CD4-positive, alpha-beta memory T cell (primary cell): ENCODE results near the gene SLC27A2. TPM values are rescaled to one million over a fixed set of nuclear protein-coding genes. Genes with fewer than 3 reads are reported as not detected.
"Not testable (repeated sequence)": the region's sequence is repeated elsewhere in the genome, so short reads cannot be mapped to it uniquely, and the experiment has no call there.

Experiments used
- CTCF ChIA-PET: fragments of 350-600 bp; sonication (Branson Sonifier 250); formaldehyde crosslinking; loops from one replicate; lab custom pipeline; 2021; ENCODE audit warnings: inconsistent platforms; ENCODE audit not compliant: partially characterized antibody; lab: Charles Lee
- POLR2A ChIA-PET: fragments of 350-600 bp; sonication (Branson Sonifier 250); formaldehyde crosslinking; loops from one replicate; lab custom pipeline; 2021; ENCODE audit not compliant: partially characterized antibody; lab: Charles Lee
- DNase-seq, 5 donors: peaks; one replicate each; pipeline versions ENCODE4 v3.0.0 to v3.0.0-alpha.2; 2020 to 2022; ENCODE audit warnings: mixed read lengths in 1 of 5
- H3K27ac ChIP-seq: one replicate; pipeline ENCODE4 v1.7.0; 2013; ENCODE audit warnings: low read depth, low read length
- H3K27me3 ChIP-seq: 2 replicates; pipeline ENCODE4 v1.7.0; 2013; ENCODE audit warnings: mild to moderate bottlenecking, low read length, moderate library complexity; ENCODE audit not compliant: insufficient read depth
- H3K36me3 ChIP-seq: 2 replicates; pipeline ENCODE4 v1.7.0; 2013; ENCODE audit warnings: mild to moderate bottlenecking, low read length, moderate library complexity; ENCODE audit not compliant: insufficient read depth
- H3K4me1 ChIP-seq: 2 replicates; pipeline ENCODE4 v1.7.0; 2013; ENCODE audit warnings: mild to moderate bottlenecking, low read length, moderate library complexity; ENCODE audit not compliant: insufficient read depth
- H3K4me3 ChIP-seq, 2 donors: one replicate each; pipeline ENCODE4 v1.7.0; 2013; ENCODE audit warnings: low read length in 2 of 2, mild to moderate bottlenecking in 1 of 2
- H3K9me3 ChIP-seq, 2 donors: one replicate each; pipeline ENCODE4 v1.7.0; 2013; ENCODE audit warnings: low read length in 2 of 2, control low read depth in 1 of 2; ENCODE audit not compliant: control insufficient read depth in 1 of 2
- H3K27ac Mint-ChIP-seq, 7 donors: one replicate each; pipeline ENCODE4 v1.8.0; 2020 to 2021; ENCODE audit warnings: mixed read lengths in 7 of 7, mild to moderate bottlenecking in 6 of 7, inconsistent platforms in 3 of 7, moderate library complexity in 3 of 7
- H3K27me3 Mint-ChIP-seq, 2 donors: one replicate each; pipeline ENCODE4 v1.8.0; 2020 to 2021; ENCODE audit warnings: mixed read lengths in 2 of 2
- H3K36me3 Mint-ChIP-seq, 2 donors: one replicate each; pipeline ENCODE4 v1.8.0; 2020 to 2021; ENCODE audit warnings: mixed read lengths in 2 of 2, inconsistent platforms in 1 of 2, mild to moderate bottlenecking in 1 of 2
- H3K4me1 Mint-ChIP-seq, 4 donors: one replicate each; pipeline ENCODE4 v1.8.0; 2020 to 2021; ENCODE audit warnings: mixed read lengths in 4 of 4, mild to moderate bottlenecking in 1 of 4
- H3K4me3 Mint-ChIP-seq, 8 donors: one replicate each; pipeline ENCODE4 v1.8.0; 2020 to 2021; ENCODE audit warnings: mixed read lengths in 8 of 8, mild to moderate bottlenecking in 7 of 8, moderate library complexity in 6 of 8, inconsistent platforms in 3 of 8
- H3K9me3 Mint-ChIP-seq, 8 donors: one replicate each; pipeline ENCODE4 v1.8.0; 2020 to 2021; ENCODE audit warnings: mixed read lengths in 8 of 8, mild to moderate bottlenecking in 5 of 8, inconsistent platforms in 3 of 8, moderate library complexity in 1 of 8
- intact Hi-C: fragments of 100-400 bp; cut with micrococcal nuclease; formaldehyde crosslinking; loops from one replicate; pipeline ENCODE4 v1.15.1; 2023
- polyA plus RNA-seq, 2 donors: library from polyadenylated mRNA; unstranded; fragments of 300-500 nt; fragmentation: Illumina TruSeq; gene quantifications; one replicate each; pipeline ENCODE4 v1.2.3, GENCODE V29; 2021
- total RNA-seq, 2 experiments: library from RNA; stranded (reverse); gene quantifications; one replicate each; pipeline ENCODE4 v1.2.3, GENCODE V29; 2021

Gene SLC27A2
- total and polyA plus RNA-seq, 4 experiments from 2014 or later: 0.61 to 0.93 (median 0.75) TPM; not detected in 1

DNA sequence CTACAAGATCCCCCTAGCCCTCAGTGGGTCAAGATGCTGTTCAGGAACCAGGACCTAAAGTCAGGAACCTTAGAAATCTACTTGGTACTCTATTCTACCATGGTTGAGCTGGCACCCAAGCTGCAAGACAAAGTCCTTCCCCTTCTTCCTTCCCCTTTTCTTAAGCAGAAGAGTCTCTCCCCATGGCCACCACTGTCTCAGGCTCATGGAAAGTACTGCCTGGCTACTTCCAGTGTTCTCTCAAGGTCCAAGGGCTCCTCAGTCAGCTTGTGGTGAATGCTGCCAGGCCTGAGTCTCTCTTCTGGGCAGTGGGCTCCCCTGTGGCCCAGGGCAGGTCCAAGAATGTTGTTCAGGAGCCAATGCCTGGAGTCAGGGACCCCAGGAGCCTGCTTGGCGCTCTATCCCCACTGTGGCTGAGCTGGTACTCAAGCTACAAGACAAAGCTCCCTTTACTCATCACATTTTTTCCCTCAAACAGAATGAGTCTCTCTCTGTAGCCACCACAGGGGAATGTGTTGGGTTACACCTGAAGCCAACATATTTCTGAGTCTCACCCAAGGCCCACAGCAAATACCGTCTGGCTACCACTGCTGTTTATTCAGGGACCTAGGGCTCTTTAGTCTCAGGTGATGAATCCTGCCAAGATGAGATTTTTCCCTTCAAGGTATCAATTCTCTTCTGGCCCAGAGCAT lies 18.1 kb upstream of the SLC27A2 start:
- intact Hi-C loops: no loop called here
- no peak overlapping the region for H3K27ac Mint-ChIP-seq
- CTCF ChIA-PET: no interaction called here
- no peak overlapping the region for H3K4me3 Mint-ChIP-seq
- Histone ChIP-seq H3K4me3 (no peak overlapping the region), H3K27ac (no peak overlapping the region), H3K27me3 (no peaks in the 10 kb centered on the region), H3K4me1 (no peaks in the 10 kb centered on the region), H3K36me3 (no peaks in the 10 kb centered on the region), H3K9me3 (no peaks in the 10 kb centered on the region)
- peaks cover 10 to 19% of the 10 kb centered on the region in 2 donors for H3K27me3 Mint-ChIP-seq
- no peaks in the 10 kb centered on the region for H3K4me1 Mint-ChIP-seq
- POLR2A ChIA-PET: no interaction called here
- no peaks in the 10 kb centered on the region for H3K36me3 Mint-ChIP-seq
- peaks cover 0 to 10% (median 5%) of the 10 kb centered on the region in 8 donors for H3K9me3 Mint-ChIP-seq
- DNase-seq: no peak

- ChIA-PET POLR2A (no interaction called here), CTCF (no interaction called here)
- H3K27ac ChIP-seq: no peak overlapping the region
- H3K9me3 ChIP-seq: no peaks in the 10 kb centered on the region
- DNase-seq: no peak
- Mint-ChIP-seq H3K4me1 (no peaks in the 10 kb centered on the region), H3K9me3 (peaks cover 0 to 5% (median 0%) of the 10 kb centered on the region in 8 donors), H3K27me3 (peaks cover 10 to 19% of the 10 kb centered on the region in 2 donors), H3K36me3 (no peaks in the 10 kb centered on the region), H3K4me3 (no peak overlapping the region), H3K27ac (no peak overlapping the region)
- intact Hi-C loops: no loop called here
- no peaks in the 10 kb centered on the region for H3K4me1 ChIP-seq
- no peaks in the 10 kb centered on the region for H3K36me3 ChIP-seq
- no peak overlapping the region for H3K4me3 ChIP-seq
- H3K27me3 ChIP-seq: no peaks in the 10 kb centered on the region
These were observed 17.5 kb upstream of the SLC27A2 start for GRCh38 chr15:50164458-50164857.

GRCh38 chr15:50166216-50166615 lies 15.8 kb upstream of the SLC27A2 start:
- Mint-ChIP-seq H3K4me3 (no peak overlapping the region), H3K27ac (no peak overlapping the region), H3K27me3 (peaks cover 12 to 18% of the 10 kb centered on the region in 2 donors), H3K9me3 (no peaks in the 10 kb centered on the region), H3K4me1 (no peaks in the 10 kb centered on the region), H3K36me3 (no peaks in the 10 kb centered on the region)
- DNase-seq: no peak
- H3K27me3 ChIP-seq: no peaks in the 10 kb centered on the region
- no peak overlapping the region for H3K4me3 ChIP-seq
- no peaks in the 10 kb centered on the region for H3K9me3 ChIP-seq
- ChIA-PET CTCF (no interaction called here), POLR2A (no interaction called here)
- H3K27ac ChIP-seq: no peak overlapping the region
- H3K36me3 ChIP-seq: no peaks in the 10 kb centered on the region
- H3K4me1 ChIP-seq: no peaks in the 10 kb centered on the region
- intact Hi-C loops: no loop called here

DNA sequence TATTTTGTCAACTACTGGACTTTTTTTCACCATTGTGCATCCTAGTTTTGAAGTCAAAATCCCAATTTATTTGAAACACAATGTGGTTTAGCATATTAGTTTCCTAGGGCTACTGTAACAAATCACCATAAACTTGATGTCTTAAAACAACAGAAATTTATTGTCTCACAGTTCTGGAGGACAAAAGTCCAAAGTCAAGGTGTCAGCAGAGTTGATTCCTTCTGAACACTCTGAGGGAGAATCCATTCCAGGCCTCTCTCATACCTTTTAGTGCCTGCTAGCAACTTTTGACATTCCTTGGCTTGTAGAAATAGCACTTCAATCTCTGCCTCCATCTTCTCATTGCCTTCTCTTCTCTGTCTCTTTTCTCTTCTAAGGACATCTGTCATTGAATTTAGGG lies 14.9 kb upstream of the SLC27A2 start:
- no peaks in the 10 kb centered on the region for H3K27me3 ChIP-seq
- no peak for DNase-seq
- no peaks in the 10 kb centered on the region for H3K4me1 Mint-ChIP-seq
- no peak overlapping the region for H3K4me3 ChIP-seq
- ChIA-PET CTCF (no interaction called here), POLR2A (no interaction called here)
- no peaks in the 10 kb centered on the region for H3K4me1 ChIP-seq
- H3K36me3 ChIP-seq: no peaks in the 10 kb centered on the region
- peaks cover 0 to 8% (median 4%) of the 10 kb centered on the region in 8 donors for H3K9me3 Mint-ChIP-seq
- H3K27me3 Mint-ChIP-seq: peaks cover 12 to 14% of the 10 kb centered on the region in 2 donors
- H3K27ac Mint-ChIP-seq: no peak overlapping the region
- H3K27ac ChIP-seq: no peak overlapping the region
- no peak overlapping the region for H3K4me3 Mint-ChIP-seq
- H3K9me3 ChIP-seq: no peaks in the 10 kb centered on the region
- intact Hi-C loops: no loop called here
- no peaks in the 10 kb centered on the region for H3K36me3 Mint-ChIP-seq

GRCh38 chr15:50168379-50168778 lies 13.6 kb upstream of the SLC27A2 start:
- Histone ChIP-seq H3K4me1 (no peaks in the 10 kb centered on the region), H3K4me3 (no peak overlapping the region), H3K36me3 (no peaks in the 10 kb centered on the region), H3K27me3 (no peaks in the 10 kb centered on the region), H3K9me3 (no peaks in the 10 kb centered on the region), H3K27ac (no peak overlapping the region)
- Mint-ChIP-seq H3K27me3 (peaks cover 12 to 14% of the 10 kb centered on the region in 2 donors), H3K4me1 (no peaks in the 10 kb centered on the region), H3K27ac (no peak overlapping the region), H3K9me3 (peaks cover 0 to 8% (median 5%) of the 10 kb centered on the region in 8 donors), H3K36me3 (no peaks in the 10 kb centered on the region), H3K4me3 (no peak overlapping the region)
- DNase-seq: no peak
- ChIA-PET CTCF (no interaction called here), POLR2A (no interaction called here)
- intact Hi-C loops: no loop called here

GRCh38 chr15:50168783-50169411 lies 13.1 kb upstream of the SLC27A2 start:
- intact Hi-C loops: no loop called here
- Mint-ChIP-seq H3K4me1 (no peaks in the 10 kb centered on the region), H3K36me3 (no peaks in the 10 kb centered on the region), H3K27me3 (peaks cover 12 to 13% of the 10 kb centered on the region in 2 donors), H3K9me3 (peaks cover 0 to 8% (median 5%) of the 10 kb centered on the region in 8 donors), H3K27ac (no peak overlapping the region), H3K4me3 (no peak overlapping the region)
- DNase-seq: no peak
- Histone ChIP-seq H3K27me3 (no peaks in the 10 kb centered on the region), H3K36me3 (no peaks in the 10 kb centered on the region), H3K4me1 (no peaks in the 10 kb centered on the region), H3K27ac (no peak overlapping the region), H3K4me3 (no peak overlapping the region), H3K9me3 (no peaks in the 10 kb centered on the region)
- ChIA-PET POLR2A (no interaction called here), CTCF (interaction anchor here (1.6 kb wide), 1 partner anchor 12 kb away, joined by 6 read pairs; no protein-coding TSS in a partner anchor)

GRCh38 chr15:50172360-50172895 lies 9.6 kb upstream of the SLC27A2 start:
- H3K9me3 Mint-ChIP-seq, H3K9me3 ChIP-seq, H3K4me3 Mint-ChIP-seq, H3K4me3 ChIP-seq, H3K36me3 ChIP-seq, CTCF ChIA-PET, H3K27ac Mint-ChIP-seq, intact Hi-C loops, H3K27me3 ChIP-seq, POLR2A ChIA-PET, H3K4me1 Mint-ChIP-seq, H3K36me3 Mint-ChIP-seq, DNase-seq, H3K4me1 ChIP-seq, H3K27ac ChIP-seq: not testable (repeated sequence)
- H3K27me3 Mint-ChIP-seq: peaks cover 10% of the 10 kb centered on the region in 2 donors
